Activated naive CD4-positive, alpha-beta T cell treated with anti-CD3 and anti-CD28 coated beads, Interleukin-2, amount 10 ng/mL, durations not matched to agents 7 days and 5 days (primary cell): Measurements from ENCODE around the gene MEX3C.

ENCODE experiments used
- CTCF ChIA-PET: fragments of 350-600 bp; sonication (Branson Sonifier 250); formaldehyde crosslinking; loops from one replicate; lab custom pipeline; 2021; ENCODE audit warnings: antibody characterized with exemption; lab: Charles Lee
- DNase-seq: peaks from one replicate; pipeline ENCODE4 v3.0.0-alpha.2; 2020
- H3K27ac Mint-ChIP-seq: one replicate; pipeline ENCODE4 v1.8.0; 2021; ENCODE audit warnings: mild to moderate bottlenecking, moderate library complexity, mixed read lengths
- H3K27me3 Mint-ChIP-seq: one replicate; pipeline ENCODE4 v1.8.0; 2021; ENCODE audit warnings: mild to moderate bottlenecking, mixed read lengths
- H3K36me3 Mint-ChIP-seq: one replicate; pipeline ENCODE4 v1.8.0; 2021; ENCODE audit warnings: mixed read lengths
- H3K4me1 Mint-ChIP-seq: one replicate; pipeline ENCODE4 v1.8.0; 2021; ENCODE audit warnings: mixed read lengths
- H3K4me3 Mint-ChIP-seq: one replicate; pipeline ENCODE4 v1.8.0; 2021; ENCODE audit warnings: mild to moderate bottlenecking, moderate library complexity, mixed read lengths
- H3K9me3 Mint-ChIP-seq: one replicate; pipeline ENCODE4 v1.8.0; 2021; ENCODE audit warnings: mixed read lengths

Gene MEX3C

DNA sequence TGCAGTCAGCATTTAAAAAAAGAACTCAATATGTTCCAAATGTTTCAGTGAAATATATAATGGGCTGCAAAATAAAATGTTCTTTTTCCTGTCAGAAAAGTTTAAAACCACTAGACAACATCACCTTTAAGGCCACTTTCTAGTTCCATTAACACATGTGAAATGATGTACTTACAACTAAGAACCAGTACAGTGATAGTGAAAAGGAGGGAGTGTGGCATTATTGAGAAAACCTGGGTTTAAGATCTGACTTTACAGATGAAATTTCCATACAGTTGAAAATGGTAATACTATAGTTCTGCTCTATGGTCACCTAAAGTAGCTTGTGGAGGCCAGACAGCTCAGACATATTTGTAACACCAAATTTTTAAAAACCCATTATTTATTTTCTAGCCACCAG, 14.7 kb downstream of the MEX3C start:
- Mint-ChIP-seq H3K4me3 (no peak overlapping the region), H3K36me3 (peaks cover 28% of the 10 kb centered on the region), H3K27ac (peak overlapping the region; percentile 0), H3K4me1 (peaks cover 40% of the 10 kb centered on the region), H3K27me3 (no peaks in the 10 kb centered on the region), H3K9me3 (no peaks in the 10 kb centered on the region)
- CTCF ChIA-PET = interaction anchor here (1.0 to 1.4 kb wide), 2 partner anchors 9 to 10 kb away, joined by 3 to 5 read pairs; no protein-coding TSS in a partner anchor
- no peak for DNase-seq

- Mint-ChIP-seq H3K4me3 (no peak overlapping the region), H3K4me1 (peaks cover 60% of the 10 kb centered on the region), H3K27me3 (no peaks in the 10 kb centered on the region), H3K9me3 (no peaks in the 10 kb centered on the region), H3K36me3 (peaks cover 33% of the 10 kb centered on the region), H3K27ac (peak overlapping the region; percentile 79)
- CTCF ChIA-PET = interaction anchor here (1.0 to 1.5 kb wide), 3 partner anchors 18 to 61 kb away, joined by 3 to 5 read pairs (median 4); no protein-coding TSS in a partner anchor
- no peak for DNase-seq
These were observed 25.7 kb downstream of the MEX3C start for GRCh38 chr18:51171625-51172259.

GRCh38 chr18:51171223-51171622, 26.3 kb downstream of the MEX3C start:
- Mint-ChIP-seq H3K36me3 (peaks cover 27% of the 10 kb centered on the region), H3K27ac (peak overlapping the region; percentile 52), H3K9me3 (no peaks in the 10 kb centered on the region), H3K27me3 (no peaks in the 10 kb centered on the region), H3K4me1 (peaks cover 60% of the 10 kb centered on the region), H3K4me3 (no peak overlapping the region)
- CTCF ChIA-PET = interaction anchor here (1.0 to 1.5 kb wide), 2 partner anchors 17 to 61 kb away, joined by 3 to 5 read pairs; no protein-coding TSS in a partner anchor
- DNase-seq = no peak

DNA sequence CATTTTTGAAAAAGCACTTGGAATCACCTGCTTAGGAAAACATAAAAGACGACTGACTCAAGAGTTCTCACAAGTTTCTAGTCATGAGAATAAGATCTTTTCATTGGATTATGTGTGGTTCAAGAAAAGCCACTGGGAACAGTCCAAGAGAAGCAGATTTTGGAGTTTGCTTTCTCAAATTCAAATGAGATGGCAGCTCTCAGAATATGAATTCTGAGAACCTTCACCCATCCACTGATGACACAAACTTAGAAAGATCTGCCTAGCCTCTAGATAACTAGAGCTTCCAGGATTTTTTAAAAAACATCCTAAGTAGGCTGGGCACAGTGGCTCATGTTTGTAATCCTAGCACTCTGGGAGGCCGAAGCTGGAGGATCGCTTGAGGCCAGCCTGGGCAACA, 26.8 kb downstream of the MEX3C start:
- Mint-ChIP-seq H3K4me3 (no peak overlapping the region), H3K27me3 (no peaks in the 10 kb centered on the region), H3K9me3 (no peaks in the 10 kb centered on the region), H3K27ac (peak overlapping the region; percentile 82), H3K4me1 (peaks cover 60% of the 10 kb centered on the region), H3K36me3 (peaks cover 23% of the 10 kb centered on the region)
- DNase-seq = no peak
- CTCF ChIA-PET = interaction anchor here (1.5 kb wide), 1 partner anchor 17 kb away, joined by 5 read pairs; no protein-coding TSS in a partner anchor

- no peak for DNase-seq
- H3K36me3 Mint-ChIP-seq = peaks cover 19% of the 10 kb centered on the region
- peaks cover 66% of the 10 kb centered on the region for H3K4me1 Mint-ChIP-seq
- no peaks in the 10 kb centered on the region for H3K27me3 Mint-ChIP-seq
- H3K9me3 Mint-ChIP-seq = no peaks in the 10 kb centered on the region
- H3K4me3 Mint-ChIP-seq = no peak overlapping the region
- peak overlapping the region; percentile 82 for H3K27ac Mint-ChIP-seq
- CTCF ChIA-PET = interaction anchor here (0.7 kb wide), 1 partner anchor 26 kb away, joined by 3 read pairs; no protein-coding TSS in a partner anchor
These were observed 27.8 kb downstream of the MEX3C start for GRCh38 chr18:51169731-51170130.

DNA sequence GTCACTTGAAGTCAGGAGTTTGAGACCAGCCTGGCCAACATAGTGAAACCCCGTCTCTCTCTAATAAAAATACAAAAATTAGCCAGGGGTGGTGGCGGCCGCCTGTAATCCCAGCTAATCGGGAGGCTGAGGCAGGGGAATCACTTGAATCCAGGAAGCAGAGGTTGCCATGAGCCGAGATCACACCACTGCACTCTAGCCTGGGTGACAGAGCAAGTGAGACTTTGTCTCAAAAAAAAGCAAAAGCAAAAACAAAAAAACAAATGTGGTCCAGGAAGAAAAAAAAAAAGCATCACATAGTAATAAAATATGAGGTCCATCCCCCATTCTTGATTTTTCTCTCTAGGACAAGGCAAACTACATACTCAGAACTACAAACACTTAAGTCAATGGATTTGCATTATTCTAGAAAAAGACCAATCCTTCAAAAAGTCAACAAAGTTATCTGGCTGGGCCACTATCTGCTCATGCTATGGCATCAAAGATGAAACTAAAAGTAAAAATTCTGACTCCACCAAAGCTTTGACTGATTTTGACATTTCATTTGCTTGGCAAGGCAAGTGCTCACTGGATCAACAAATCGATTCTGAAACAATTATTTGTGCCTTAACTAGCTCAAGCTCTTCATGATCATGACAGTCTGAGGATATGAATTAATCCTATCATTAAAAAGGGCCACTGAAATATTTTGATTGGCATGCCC, 28.4 kb downstream of the MEX3C start:
- no peaks in the 10 kb centered on the region for H3K27me3 Mint-ChIP-seq
- peaks cover 15% of the 10 kb centered on the region for H3K36me3 Mint-ChIP-seq
- CTCF ChIA-PET = interaction anchor here (0.7 to 1.0 kb wide), 2 partner anchors 16 to 27 kb away, joined by 3 read pairs; no protein-coding TSS in a partner anchor
- no peaks in the 10 kb centered on the region for H3K9me3 Mint-ChIP-seq
- H3K4me3 Mint-ChIP-seq = no peak overlapping the region
- peak overlapping the region; percentile 82 for H3K27ac Mint-ChIP-seq
- peaks cover 72% of the 10 kb centered on the region for H3K4me1 Mint-ChIP-seq
- DNase-seq = no peak

- Mint-ChIP-seq H3K9me3 (no peaks in the 10 kb centered on the region), H3K27me3 (no peaks in the 10 kb centered on the region), H3K27ac (peak overlapping the region; percentile 72), H3K36me3 (peaks cover 13% of the 10 kb centered on the region), H3K4me1 (peaks cover 73% of the 10 kb centered on the region), H3K4me3 (no peak overlapping the region)
- CTCF ChIA-PET = interaction anchor here (0.9 to 1.0 kb wide), 2 partner anchors 15 kb away, joined by 3 to 4 read pairs; no protein-coding TSS in a partner anchor
- DNase-seq = no peak
These were observed 29.3 kb downstream of the MEX3C start for GRCh38 chr18:51168026-51168742.

DNA sequence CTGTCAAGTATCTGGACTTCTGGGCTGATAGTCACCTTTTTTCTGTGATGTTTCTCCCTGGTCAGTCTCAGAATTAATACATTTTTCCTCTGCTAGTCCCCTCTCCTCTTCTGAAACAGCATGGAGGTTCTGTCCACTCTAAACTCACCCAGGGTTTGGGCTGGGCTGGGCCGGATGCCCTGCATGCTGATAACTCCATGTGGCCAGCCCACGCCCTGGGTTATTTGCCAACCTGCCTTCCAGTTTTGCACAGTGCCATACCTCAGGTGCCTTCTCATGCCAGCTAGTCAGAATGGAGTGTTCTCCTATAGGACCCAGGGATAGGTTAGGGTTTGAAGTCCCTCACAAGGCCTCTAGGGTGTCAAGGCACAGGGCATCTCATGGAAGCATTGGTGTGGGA, 32.2 kb downstream of the MEX3C start:
- Mint-ChIP-seq H3K4me3 (no peak overlapping the region), H3K27ac (no peak overlapping the region), H3K36me3 (peaks cover 7% of the 10 kb centered on the region), H3K9me3 (no peaks in the 10 kb centered on the region), H3K4me1 (peaks cover 59% of the 10 kb centered on the region), H3K27me3 (no peaks in the 10 kb centered on the region)
- CTCF ChIA-PET = no interaction called here
- no peak for DNase-seq

DNA sequence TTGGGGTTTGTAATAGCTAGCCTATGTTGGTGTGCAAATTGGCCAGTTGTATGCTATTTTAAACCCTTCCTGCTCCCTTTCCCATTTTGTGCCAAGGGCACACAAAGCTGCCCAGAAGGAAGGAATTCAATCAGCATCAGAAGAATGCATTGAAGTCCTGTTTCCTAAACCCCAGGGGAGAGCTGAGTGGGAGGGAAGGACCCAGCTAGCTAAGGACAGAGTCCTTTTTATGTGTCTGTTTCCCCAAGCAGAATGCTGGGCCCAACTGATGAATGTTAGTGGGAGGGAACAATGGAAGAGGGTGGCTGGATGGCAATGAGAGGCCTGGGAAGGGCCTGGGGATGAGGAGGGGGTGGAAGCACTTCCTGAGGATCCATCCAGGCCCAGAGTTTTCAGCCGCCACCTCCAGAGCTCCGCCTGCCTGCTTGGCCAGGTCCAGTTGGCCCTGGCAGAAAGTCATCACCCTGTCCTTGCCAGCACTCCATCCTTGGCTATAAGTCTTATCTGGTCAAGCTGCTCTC, 32.7 kb downstream of the MEX3C start:
- no peak for DNase-seq
- no peaks in the 10 kb centered on the region for H3K27me3 Mint-ChIP-seq
- CTCF ChIA-PET = interaction anchor here (0.9 to 1.6 kb wide), 2 partner anchors 9 to 16 kb away, joined by 3 to 5 read pairs; no protein-coding TSS in a partner anchor
- H3K27ac Mint-ChIP-seq = no peak overlapping the region
- no peak overlapping the region for H3K4me3 Mint-ChIP-seq
- peaks cover 7% of the 10 kb centered on the region for H3K36me3 Mint-ChIP-seq
- no peaks in the 10 kb centered on the region for H3K9me3 Mint-ChIP-seq
- peaks cover 59% of the 10 kb centered on the region for H3K4me1 Mint-ChIP-seq

- Mint-ChIP-seq H3K27me3 (no peaks in the 10 kb centered on the region), H3K4me3 (no peak overlapping the region), H3K27ac (no peak overlapping the region), H3K4me1 (peaks cover 58% of the 10 kb centered on the region), H3K9me3 (no peaks in the 10 kb centered on the region), H3K36me3 (peaks cover 8% of the 10 kb centered on the region)
- CTCF ChIA-PET = interaction anchor here (0.9 to 1.6 kb wide), 2 partner anchors 9 to 16 kb away, joined by 3 to 5 read pairs; no protein-coding TSS in a partner anchor
- DNase-seq = no peak
These were observed 33.1 kb downstream of the MEX3C start for GRCh38 chr18:51164342-51164741.

DNA sequence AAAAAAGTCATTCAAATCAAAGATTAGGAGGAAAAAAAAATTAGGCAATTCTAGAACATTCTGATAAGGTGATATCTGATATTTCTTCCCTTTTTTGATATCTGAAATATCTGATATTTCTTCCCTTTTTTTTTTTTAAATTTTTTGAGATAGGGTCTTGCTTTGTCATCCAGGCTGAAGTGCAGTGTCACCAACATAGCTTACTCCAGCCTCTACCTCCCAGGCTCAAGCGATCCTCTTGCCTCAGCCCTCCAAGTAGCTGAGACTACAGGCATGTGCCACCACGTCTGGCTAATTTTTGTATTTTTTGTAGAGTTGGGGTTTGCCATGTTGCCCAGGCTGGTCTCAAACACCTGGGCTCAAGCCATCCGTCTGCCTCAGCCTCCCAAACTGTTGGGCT, 33.9 kb downstream of the MEX3C start:
- H3K27ac Mint-ChIP-seq = no peak overlapping the region
- CTCF ChIA-PET = interaction anchor here (0.9 to 1.6 kb wide), 2 partner anchors 8 to 10 kb away, joined by 5 read pairs; no protein-coding TSS in a partner anchor
- peaks cover 57% of the 10 kb centered on the region for H3K4me1 Mint-ChIP-seq
- H3K27me3 Mint-ChIP-seq = no peaks in the 10 kb centered on the region
- no peak overlapping the region for H3K4me3 Mint-ChIP-seq
- no peaks in the 10 kb centered on the region for H3K9me3 Mint-ChIP-seq
- no peak for DNase-seq
- H3K36me3 Mint-ChIP-seq = peaks cover 8% of the 10 kb centered on the region

- H3K27me3 Mint-ChIP-seq = no peaks in the 10 kb centered on the region
- peaks cover 5% of the 10 kb centered on the region for H3K36me3 Mint-ChIP-seq
- no peak overlapping the region for H3K27ac Mint-ChIP-seq
- no peaks in the 10 kb centered on the region for H3K9me3 Mint-ChIP-seq
- H3K4me3 Mint-ChIP-seq = no peak overlapping the region
- H3K4me1 Mint-ChIP-seq = peaks cover 48% of the 10 kb centered on the region
- CTCF ChIA-PET = no interaction called here
- DNase-seq = no peak
These were observed 34.9 kb downstream of the MEX3C start for GRCh38 chr18:51162617-51163016.

GRCh38 chr18:51160646-51161045, 36.8 kb downstream of the MEX3C start:
- Mint-ChIP-seq H3K4me1 (peaks cover 44% of the 10 kb centered on the region), H3K27me3 (no peaks in the 10 kb centered on the region), H3K9me3 (no peaks in the 10 kb centered on the region), H3K27ac (no peak overlapping the region), H3K4me3 (no peak overlapping the region), H3K36me3 (peaks cover 1% of the 10 kb centered on the region)
- DNase-seq = no peak
- CTCF ChIA-PET = no interaction called here

- H3K27me3 Mint-ChIP-seq = no peaks in the 10 kb centered on the region
- CTCF ChIA-PET = no interaction called here
- H3K4me3 Mint-ChIP-seq = no peak overlapping the region
- H3K9me3 Mint-ChIP-seq = no peaks in the 10 kb centered on the region
- peaks cover 1% of the 10 kb centered on the region for H3K36me3 Mint-ChIP-seq
- H3K27ac Mint-ChIP-seq = no peak overlapping the region
- H3K4me1 Mint-ChIP-seq = peaks cover 41% of the 10 kb centered on the region
- DNase-seq = no peak
These were observed 40.3 kb downstream of the MEX3C start for GRCh38 chr18:51157215-51157614.
